OCI-LY1 (cell line): ENCODE measurements around the gene NKIRAS1.
"Not testable (repeated sequence)": the region's sequence is repeated elsewhere in the genome, so short reads cannot be mapped to it uniquely, and the experiment has no call there.

Experiments
- CTCF ChIP-seq: fragments of 200-600 bp; sonication (generic), shearing (Covaris generic); IDR thresholded peaks from 2 replicates; pipeline ENCODE4 v1.5.1; 2017; ENCODE audit warnings: mild to moderate bottlenecking, antibody characterized with exemption, low read length, moderate library complexity, mixed read lengths
- EZH2 ChIP-seq: fragments of 200-600 bp; sonication (generic), shearing (Covaris generic); IDR thresholded peaks from 2 replicates; pipeline ENCODE4 v1.8.0; 2017; ENCODE audit warnings: borderline replicate concordance, mixed run types, mild to moderate bottlenecking, antibody characterized with exemption, low read length, moderate library complexity, mixed read lengths

DNA sequence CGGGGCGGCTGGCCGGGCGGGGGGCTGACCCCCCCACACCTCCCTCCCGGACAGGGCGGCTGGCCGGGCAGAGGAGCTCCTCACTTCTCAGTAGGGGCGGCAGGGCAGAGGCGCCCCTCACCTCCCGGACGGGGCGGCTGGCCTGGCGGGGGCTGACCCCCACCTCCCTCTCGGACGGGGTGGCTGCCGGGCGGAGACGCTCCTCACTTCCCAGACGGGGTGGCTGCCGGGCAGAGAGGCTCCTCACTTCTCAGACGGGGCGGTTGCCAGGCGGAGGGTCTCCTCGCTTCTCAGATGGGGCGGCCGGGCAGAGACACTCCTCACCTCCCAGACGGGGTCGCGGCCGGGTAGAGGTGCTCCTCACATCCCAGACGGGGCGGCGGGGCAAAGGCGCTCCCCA is 45.4 kb downstream of the NKIRAS1 start:
- not testable (repeated sequence) for TF ChIP-seq CTCF, EZH2
